GM12878 (cell line): ENCODE results near the gene IL16. TPM values are rescaled to one million over a fixed set of nuclear protein-coding genes. Genes with fewer than 3 reads are reported as not detected.

Experiments used
- ATAC-seq: fragments of 200-7000 bp; cut with Tn5 transposase; 3 replicates; pipeline ENCODE4 v1.9.1; 2020; ENCODE audit warnings: mild to moderate bottlenecking, moderate library complexity
- BruUV-seq: library from RNA; stranded (reverse); fragments of 400-500 nt; replicated peaks from 2 replicates; lab custom pipeline; 2021; lab: Mats Ljungman, UMichigan
- CTCF ChIA-PET: fragments of 300-600 bp; sonication (Branson Sonifier 250); formaldehyde crosslinking; extraction: SDS; loops from one replicate; lab custom pipeline; 2021; ENCODE audit warnings: inconsistent platforms; lab: Yijun Ruan, JAX
- POLR2A ChIA-PET: fragments of 350-600 bp; formaldehyde crosslinking; extraction: SDS; loops from one replicate; lab custom pipeline; 2021; ENCODE audit warnings: inconsistent platforms; lab: Charles Lee
- RAD21 ChIA-PET: fragments of 300-600 bp; sonication (Branson Sonifier 250); formaldehyde crosslinking; loops from one replicate; lab custom pipeline; 2023; ENCODE audit warnings: antibody characterized with exemption; ENCODE audit not compliant: unreplicated experiment; lab: Charles Lee
- SMC1A ChIA-PET: fragments of 300-600 bp; sonication (Branson Sonifier 250); formaldehyde crosslinking; loops from one replicate; lab custom pipeline; 2023; ENCODE audit not compliant: unreplicated experiment, uncharacterized antibody; lab: Charles Lee
- DNase-seq: peaks from one replicate; pipeline ENCODE4 v3.0.0-alpha.2; 2011; ENCODE audit warnings: low read depth, low spot score
- FAIRE-seq: peaks from 3 replicates; lab custom pipeline; 2011; peaks lifted over from hg19 to GRCh38; lab: Jason Lieb, UNC
- H2AFZ ChIP-seq: 2 replicates; pipeline ENCODE4 v1.6.0; 2011; ENCODE audit warnings: low read depth, low read length, control low read depth; ENCODE audit not compliant: control insufficient read depth
- H3K27ac ChIP-seq: 2 replicates; pipeline ENCODE4 v1.5.1; 2011; ENCODE audit warnings: control low read depth; ENCODE audit not compliant: control insufficient read depth, insufficient read depth
- H3K27me3 ChIP-seq, 2 experiments: replicated peaks in 1 of 2; 2 replicates each; pipeline versions ENCODE4 v1.6.0 to v1.6.1; 2011; ENCODE audit warnings: low read length in 1 of 2; ENCODE audit not compliant: control insufficient read depth in 2 of 2, insufficient read depth in 2 of 2
- H3K36me3 ChIP-seq, 2 experiments: 2 replicates each; pipeline ENCODE4 v1.5.1; 2011; ENCODE audit warnings: low read length in 1 of 2; ENCODE audit not compliant: control insufficient read depth in 2 of 2, insufficient read depth in 2 of 2
- H3K4me1 ChIP-seq: 2 replicates; pipeline ENCODE4 v1.6.1; 2011; ENCODE audit warnings: mild to moderate bottlenecking, low read length, moderate library complexity, mixed read lengths; ENCODE audit not compliant: control insufficient read depth, insufficient read depth
- H3K4me2 ChIP-seq: 2 replicates; pipeline ENCODE4 v1.6.0; 2011; ENCODE audit warnings: control low read depth; ENCODE audit not compliant: control insufficient read depth, insufficient read depth
- H3K4me3 ChIP-seq: fragments of 200-600 bp; sonication (generic); 2 replicates; pipeline ENCODE4 v1.5.1; 2016
- H3K79me2 ChIP-seq: 2 replicates; pipeline ENCODE4 v1.6.0; 2011; ENCODE audit warnings: low read length; ENCODE audit not compliant: control insufficient read depth, insufficient read depth
- H3K9ac ChIP-seq: 2 replicates; pipeline ENCODE4 v1.8.0; 2011; ENCODE audit warnings: low read length, control low read depth, mixed read lengths; ENCODE audit not compliant: control insufficient read depth, insufficient read depth
- H3K9me3 ChIP-seq: replicated peaks from 3 replicates; pipeline ENCODE4 v1.5.1; 2011; ENCODE audit warnings: mild to moderate bottlenecking, low read length; ENCODE audit not compliant: control insufficient read depth, insufficient read depth
- H4K20me1 ChIP-seq: 2 replicates; pipeline ENCODE4 v1.6.0; 2011; ENCODE audit not compliant: control insufficient read depth, insufficient read depth
- ETV6 ChIP-seq, 2 experiments: fragments of 450-650 bp in 1 of 2; IDR thresholded peaks in 1 of 2; conservative IDR thresholded peaks in 1 of 2; 2 replicates each; pipeline ENCODE4 v1.6.1; 2014; ENCODE audit warnings: antibody characterized with exemption in 1 of 2, borderline replicate concordance in 1 of 2, low read depth in 1 of 2, mild to moderate bottlenecking in 1 of 2, moderate library complexity in 1 of 2
- FOXK2 ChIP-seq: fragments of 450-650 bp; IDR thresholded peaks from 2 replicates; pipeline ENCODE4 v1.6.1; 2017; ENCODE audit warnings: mild to moderate bottlenecking, moderate library complexity
- KDM1A ChIP-seq: fragments of 200-600 bp; sonication (generic); IDR thresholded peaks from 2 replicates; pipeline ENCODE4 v1.6.1; 2016; ENCODE audit warnings: borderline replicate concordance
- MXI1 ChIP-seq: fragments of 150-350 bp; IDR thresholded peaks from 2 replicates; pipeline ENCODE4 v1.6.1; 2011; ENCODE audit warnings: low read depth, mild to moderate bottlenecking, inconsistent platforms, low read length, improper control_type of control experiment
- NRF1 ChIP-seq: conservative IDR thresholded peaks from 2 replicates; pipeline ENCODE4 v1.6.1; 2011; ENCODE audit warnings: mild to moderate bottlenecking, low read depth, low read length, improper control_type of control experiment
- POLR2A ChIP-seq: IDR thresholded peaks from 2 replicates; pipeline ENCODE4 v1.6.1; 2011; ENCODE audit warnings: low read depth, mild to moderate bottlenecking, low read length
- SRF ChIP-seq, 2 experiments: IDR thresholded peaks; 2 replicates each; pipeline ENCODE4 v1.6.1; 2011; ENCODE audit warnings: low read depth in 2 of 2, low read length in 2 of 2, mild to moderate bottlenecking in 1 of 2, moderate library complexity in 1 of 2
- STAT3 ChIP-seq: IDR thresholded peaks from 2 replicates; pipeline ENCODE4 v1.6.1; 2011; ENCODE audit warnings: low read depth, low read length, improper control_type of control experiment
- WGBS: methylation state at CpG from one replicate; pipeline ENCODE4 v1.1.6; 2016; ENCODE audit warnings: low lambda C conversion rate; ENCODE audit not compliant: insufficient replicate concordance, insufficient coverage; ENCODE audit errors: missing lambda C conversion rate; 5-methylcytosine and 5-hydroxymethylcytosine counted together
- in situ Hi-C: fragments of 300-500 bp; cut with MboI; formaldehyde crosslinking; loops from 9 replicates; pipeline ENCODE4 v1.14.3; 2018; ENCODE audit warnings: mixed read lengths
- intact Hi-C: fragments of 100-400 bp; cut with micrococcal nuclease; formaldehyde crosslinking; loops from one replicate; pipeline ENCODE4 v1.14.2; 2022; ENCODE audit not compliant: unreplicated experiment
- polyA plus RNA-seq, 11 experiments: library from polyadenylated mRNA; depleted of rRNA in 4 of 11; unstranded in 6 of 11; stranded (reverse) in 5 of 11; fragments of >200 nt; fragmentation: Nextera tagmentation in 4 of 11; fragmentation: Illumina TruSeq in 1 of 11; extraction: Ambion mirVana in 4 of 11; extraction: Trizol in 1 of 11; gene quantifications; 1 replicate in 1 of 11; 2 replicates in 10 of 11; pipeline versions ENCODE4 v1.2.1 to v1.2.3, GENCODE V29; 2011 to 2016; ENCODE audit warnings: inconsistent platforms in 2 of 11, missing spikeins in 2 of 11, low read depth in 1 of 11
- total RNA-seq, 4 experiments: library from RNA; depleted of rRNA in 3 of 4; stranded (reverse); fragments of >200 nt in 3 of 4; fragmentation: Illumina TruSeq in 1 of 4; extraction: Trizol in 1 of 4; gene quantifications; 2 replicates each; pipeline versions ENCODE4 v1.2.1 to v1.2.3, GENCODE V29; 2013 to 2021
- TF ChIP-seq, protein P1 (sequence below): fragments of 450-650 bp; IDR thresholded peaks from 2 replicates; pipeline ENCODE4 v1.6.1; 2016; ENCODE audit warnings: mild to moderate bottlenecking, moderate library complexity, borderline replicate concordance
- TF ChIP-seq, protein P2 (sequence below): IDR thresholded peaks from 2 replicates; pipeline ENCODE4 v1.6.1; 2012; ENCODE audit warnings: mild to moderate bottlenecking, low read depth, low read length

IL16 gene
- total and polyA plus RNA-seq, 10 of the 15 experiments (the other 5 are each of a cell fraction or from before 2014, with no cell fraction given) = 21.7 to 206 (median 44.5) TPM

- TF ChIP-seq STAT3 = no peak
- TF ChIP-seq NRF1 = no peak
- TF ChIP-seq, protein P1, sequence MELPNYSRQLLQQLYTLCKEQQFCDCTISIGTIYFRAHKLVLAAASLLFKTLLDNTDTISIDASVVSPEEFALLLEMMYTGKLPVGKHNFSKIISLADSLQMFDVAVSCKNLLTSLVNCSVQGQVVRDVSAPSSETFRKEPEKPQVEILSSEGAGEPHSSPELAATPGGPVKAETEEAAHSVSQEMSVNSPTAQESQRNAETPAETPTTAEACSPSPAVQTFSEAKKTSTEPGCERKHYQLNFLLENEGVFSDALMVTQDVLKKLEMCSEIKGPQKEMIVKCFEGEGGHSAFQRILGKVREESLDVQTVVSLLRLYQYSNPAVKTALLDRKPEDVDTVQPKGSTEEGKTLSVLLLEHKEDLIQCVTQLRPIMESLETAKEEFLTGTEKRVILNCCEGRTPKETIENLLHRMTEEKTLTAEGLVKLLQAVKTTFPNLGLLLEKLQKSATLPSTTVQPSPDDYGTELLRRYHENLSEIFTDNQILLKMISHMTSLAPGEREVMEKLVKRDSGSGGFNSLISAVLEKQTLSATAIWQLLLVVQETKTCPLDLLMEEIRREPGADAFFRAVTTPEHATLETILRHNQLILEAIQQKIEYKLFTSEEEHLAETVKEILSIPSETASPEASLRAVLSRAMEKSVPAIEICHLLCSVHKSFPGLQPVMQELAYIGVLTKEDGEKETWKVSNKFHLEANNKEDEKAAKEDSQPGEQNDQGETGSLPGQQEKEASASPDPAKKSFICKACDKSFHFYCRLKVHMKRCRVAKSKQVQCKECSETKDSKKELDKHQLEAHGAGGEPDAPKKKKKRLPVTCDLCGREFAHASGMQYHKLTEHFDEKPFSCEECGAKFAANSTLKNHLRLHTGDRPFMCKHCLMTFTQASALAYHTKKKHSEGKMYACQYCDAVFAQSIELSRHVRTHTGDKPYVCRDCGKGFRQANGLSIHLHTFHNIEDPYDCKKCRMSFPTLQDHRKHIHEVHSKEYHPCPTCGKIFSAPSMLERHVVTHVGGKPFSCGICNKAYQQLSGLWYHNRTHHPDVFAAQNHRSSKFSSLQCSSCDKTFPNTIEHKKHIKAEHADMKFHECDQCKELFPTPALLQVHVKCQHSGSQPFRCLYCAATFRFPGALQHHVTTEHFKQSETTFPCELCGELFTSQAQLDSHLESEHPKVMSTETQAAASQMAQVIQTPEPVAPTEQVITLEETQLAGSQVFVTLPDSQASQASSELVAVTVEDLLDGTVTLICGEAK = no peak
- no peak for TF ChIP-seq MXI1
- no peak for TF ChIP-seq ETV6 (conservative IDR thresholded peaks at IDR 0.05 in 1 of 2, IDR thresholded peaks at IDR 0.05 in 1 of 2; ENCODE audit: borderline replicate concordance in 1 of 2, low read depth in 1 of 2)
These were observed 81.2 kb downstream of the IL16 start (continued) for GRCh38 chr15:81277851-81278250.

DNA sequence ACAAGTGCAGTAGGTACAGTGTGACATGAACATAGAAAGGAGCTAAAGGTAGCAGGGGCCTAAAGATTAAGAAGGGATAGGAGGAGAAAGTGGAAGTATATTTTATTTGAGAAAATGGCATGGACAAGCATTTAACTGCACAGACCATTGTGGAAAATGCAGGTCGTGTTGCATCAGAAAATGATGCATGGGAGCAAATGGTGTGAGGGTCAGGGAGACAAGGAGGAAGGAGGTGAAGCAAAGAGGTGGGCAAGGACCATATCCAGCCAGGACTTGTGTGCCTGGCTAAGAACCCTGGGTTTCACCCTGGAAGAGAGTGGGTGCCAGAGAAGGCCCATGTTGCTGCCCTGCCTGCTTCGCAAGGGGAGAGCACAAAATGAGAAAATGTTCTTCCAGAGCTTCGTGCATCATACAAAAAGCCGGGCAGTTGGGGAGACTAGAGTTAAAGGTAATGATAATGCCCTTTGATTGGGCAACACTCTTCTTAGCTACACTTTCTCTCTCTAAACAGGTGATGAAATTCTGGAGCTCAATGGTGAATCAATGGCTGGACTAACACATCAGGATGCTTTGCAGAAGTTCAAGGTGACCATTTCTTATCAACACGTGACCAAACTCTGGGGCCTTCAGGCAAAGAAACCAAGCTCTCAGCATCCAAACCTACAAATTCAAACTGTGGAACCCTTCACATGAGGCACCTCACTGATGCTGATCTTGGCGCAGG lies 81.8 kb downstream of the IL16 start:
- DNase-seq (no peak), ATAC-seq (no peak), FAIRE-seq (no peak)
- in situ Hi-C loops = loop anchor here (25.0 kb wide), 2 partner anchors 1266 to 1934 kb away; partner anchors contain the start of gene HDGFL3
- no peak overlapping the region for H3K4me3 ChIP-seq
- ChIA-PET SMC1A (interaction anchor here (0.9 to 1.8 kb wide), 8 partner anchors 8 to 122 kb away, joined by 3 to 4 read pairs (median 4); no protein-coding TSS in a partner anchor), POLR2A (interaction anchor here (1.5 kb wide), 1 partner anchor 14 kb away, joined by 4 read pairs; no protein-coding TSS in a partner anchor), CTCF (interaction anchor here (0.9 to 11.0 kb wide), 8 partner anchors 12 to 170 kb away, joined by 3 to 242 read pairs (median 5); no protein-coding TSS in a partner anchor), RAD21 (interaction anchor here (0.7 to 7.4 kb wide), 5 partner anchors 12 to 57 kb away, joined by 3 to 137 read pairs (median 5); no protein-coding TSS in a partner anchor)
- no peak overlapping the region for H3K9ac ChIP-seq
- intact Hi-C loops = loop anchor here (10.0 kb wide), 1 partner anchor 196 kb away; no protein-coding TSS in a partner anchor
- H2AFZ ChIP-seq = no peak overlapping the region
- no peaks in the 10 kb centered on the region for H3K27me3 ChIP-seq
- peaks cover 5% of the 10 kb centered on the region for H3K9me3 ChIP-seq
- no peak overlapping the region for H3K27ac ChIP-seq
- 0 out of 2 replicates have a peak, but pooled peaks cover 3% of the 10 kb centered on the region for H3K4me1 ChIP-seq
- no peaks in the 10 kb centered on the region for H3K79me2 ChIP-seq
- H3K36me3 ChIP-seq = no peaks in the 10 kb centered on the region
- no peak overlapping the region for H3K4me2 ChIP-seq
- 85% methylated on average over 6 of the region's 6 CpGs for WGBS
- BruUV-seq = no TSS peak
- no peaks in the 10 kb centered on the region for H4K20me1 ChIP-seq
- TF ChIP-seq SRF (IDR thresholded peaks at IDR 0.05; ENCODE audit: low read depth in 2 of 2, low read length in 2 of 2) = no peak
- TF ChIP-seq FOXK2 = no peak
- no peak for TF ChIP-seq KDM1A
- no peak for TF ChIP-seq POLR2A
- TF ChIP-seq, protein P2, sequence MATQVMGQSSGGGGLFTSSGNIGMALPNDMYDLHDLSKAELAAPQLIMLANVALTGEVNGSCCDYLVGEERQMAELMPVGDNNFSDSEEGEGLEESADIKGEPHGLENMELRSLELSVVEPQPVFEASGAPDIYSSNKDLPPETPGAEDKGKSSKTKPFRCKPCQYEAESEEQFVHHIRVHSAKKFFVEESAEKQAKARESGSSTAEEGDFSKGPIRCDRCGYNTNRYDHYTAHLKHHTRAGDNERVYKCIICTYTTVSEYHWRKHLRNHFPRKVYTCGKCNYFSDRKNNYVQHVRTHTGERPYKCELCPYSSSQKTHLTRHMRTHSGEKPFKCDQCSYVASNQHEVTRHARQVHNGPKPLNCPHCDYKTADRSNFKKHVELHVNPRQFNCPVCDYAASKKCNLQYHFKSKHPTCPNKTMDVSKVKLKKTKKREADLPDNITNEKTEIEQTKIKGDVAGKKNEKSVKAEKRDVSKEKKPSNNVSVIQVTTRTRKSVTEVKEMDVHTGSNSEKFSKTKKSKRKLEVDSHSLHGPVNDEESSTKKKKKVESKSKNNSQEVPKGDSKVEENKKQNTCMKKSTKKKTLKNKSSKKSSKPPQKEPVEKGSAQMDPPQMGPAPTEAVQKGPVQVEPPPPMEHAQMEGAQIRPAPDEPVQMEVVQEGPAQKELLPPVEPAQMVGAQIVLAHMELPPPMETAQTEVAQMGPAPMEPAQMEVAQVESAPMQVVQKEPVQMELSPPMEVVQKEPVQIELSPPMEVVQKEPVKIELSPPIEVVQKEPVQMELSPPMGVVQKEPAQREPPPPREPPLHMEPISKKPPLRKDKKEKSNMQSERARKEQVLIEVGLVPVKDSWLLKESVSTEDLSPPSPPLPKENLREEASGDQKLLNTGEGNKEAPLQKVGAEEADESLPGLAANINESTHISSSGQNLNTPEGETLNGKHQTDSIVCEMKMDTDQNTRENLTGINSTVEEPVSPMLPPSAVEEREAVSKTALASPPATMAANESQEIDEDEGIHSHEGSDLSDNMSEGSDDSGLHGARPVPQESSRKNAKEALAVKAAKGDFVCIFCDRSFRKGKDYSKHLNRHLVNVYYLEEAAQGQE = no peak
